Activated CD4-positive, CD25-positive, alpha-beta regulatory T cell treated with anti-CD3 and anti-CD28 coated beads, Interleukin-2, amount 50 U/mL, for 24 hours (primary cell): ENCODE measurements around the gene CAMSAP2.

ENCODE experiments used
- ATAC-seq, 2 donors: fragments of 150-1000 bp; cut with Tn5 transposase; one replicate each; pipeline ENCODE4 v1.10.0; 2021; ENCODE audit warnings: mild to moderate bottlenecking in 1 of 2, moderate library complexity in 1 of 2

CAMSAP2 gene

GRCh38 chr1:200738327-200738948 is at the start of gene CAMSAP2:
CAMSAP2 (plus strand) TSS chr1:200738893; CDS start chr1:200739828, 935 bp downstream.
- peak; percentile 31 to 48 for ATAC-seq

GRCh38 chr1:200692316-200692715 is 46.4 kb upstream of the CAMSAP2 start:
- ATAC-seq, result no peak

GRCh38 chr1:200693327-200693726 is 45.4 kb upstream of the CAMSAP2 start:
- no peak for ATAC-seq

GRCh38 chr1:200694738-200695137 is 44.0 kb upstream of the CAMSAP2 start:
- ATAC-seq, result no peak

- ATAC-seq, result no peak
Observed at GRCh38 chr1:200699871-200700270, 38.8 kb upstream of the CAMSAP2 start.

- ATAC-seq, result no peak
Observed at GRCh38 chr1:200704986-200705500, 33.6 kb upstream of the CAMSAP2 start.

GRCh38 chr1:200706111-200706814 is 32.4 kb upstream of the CAMSAP2 start:
- no peak for ATAC-seq

GRCh38 chr1:200707116-200707515 is 31.6 kb upstream of the CAMSAP2 start:
- ATAC-seq, result no peak

GRCh38 chr1:200708161-200708560 is 30.5 kb upstream of the CAMSAP2 start:
- ATAC-seq, result no peak

GRCh38 chr1:200708769-200709168 is 29.9 kb upstream of the CAMSAP2 start:
- ATAC-seq, result no peak

GRCh38 chr1:200710166-200710565 is 28.5 kb upstream of the CAMSAP2 start:
- ATAC-seq, result no peak

GRCh38 chr1:200714504-200715187 is 24.0 kb upstream of the CAMSAP2 start:
- no peak for ATAC-seq

GRCh38 chr1:200720199-200720598 is 18.5 kb upstream of the CAMSAP2 start:
- ATAC-seq, result no peak

- ATAC-seq, result no peak
Observed at GRCh38 chr1:200724064-200724463, 14.6 kb upstream of the CAMSAP2 start.

GRCh38 chr1:200727257-200727656 is 11.4 kb upstream of the CAMSAP2 start:
- no peak for ATAC-seq

- no peak for ATAC-seq
Observed at GRCh38 chr1:200729863-200730262, 8.8 kb upstream of the CAMSAP2 start.

- no peak for ATAC-seq
Observed at GRCh38 chr1:200731654-200732332, 6.9 kb upstream of the CAMSAP2 start.

GRCh38 chr1:200732438-200732837 is 6.3 kb upstream of the CAMSAP2 start:
- no peak for ATAC-seq

GRCh38 chr1:200733907-200734306 is 4.8 kb upstream of the CAMSAP2 start:
- ATAC-seq, result peak; percentile 32 to 63

GRCh38 chr1:200737647-200738291 is 924 bp upstream of the CAMSAP2 start:
- no peak for ATAC-seq

- peak; percentile 60 to 72 for ATAC-seq
Observed at GRCh38 chr1:200738949-200739651, 407 bp downstream of the CAMSAP2 start.
